Natural killer cell (primary cell): Measurements from ENCODE around the gene KCNK1. TPM values are rescaled to one million over a fixed set of nuclear protein-coding genes. Genes with fewer than 3 reads are reported as not detected.

Experiments used
- ATAC-seq, 3 donors: fragments of 150-1000 bp in 2 of 3; fragments of 200-7000 bp in 1 of 3; cut with Tn5 transposase; 1 replicate in 1 of 3; 2 replicates in 2 of 3; pipeline ENCODE4 v1.10.0; 2021; ENCODE audit warnings: mild to moderate bottlenecking in 2 of 3, moderate library complexity in 2 of 3
- DNase-seq, 2 donors: peaks; one replicate each; pipeline versions ENCODE4 v3.0.0 to v3.0.0-alpha.2; 2013 to 2021; ENCODE audit warnings: mixed read lengths in 1 of 2
- H3K27ac ChIP-seq: one replicate; pipeline ENCODE4 v1.5.1; 2013; ENCODE audit warnings: mild to moderate bottlenecking, low read length
- H3K27me3 ChIP-seq: one replicate; pipeline ENCODE4 v1.6.1; 2013; ENCODE audit warnings: low read length; ENCODE audit not compliant: control insufficient read depth, insufficient read depth
- H3K36me3 ChIP-seq: one replicate; pipeline ENCODE4 v1.6.1; 2013; ENCODE audit warnings: low read length; ENCODE audit not compliant: control insufficient read depth, insufficient read depth
- H3K4me1 ChIP-seq: one replicate; pipeline ENCODE4 v1.6.1; 2013; ENCODE audit warnings: low read length; ENCODE audit not compliant: control insufficient read depth, insufficient read depth
- H3K4me3 ChIP-seq: one replicate; pipeline ENCODE4 v1.5.1; 2013; ENCODE audit warnings: low read length
- H3K9me3 ChIP-seq: one replicate; pipeline ENCODE4 v1.6.1; 2013; ENCODE audit warnings: low read length; ENCODE audit not compliant: control insufficient read depth, insufficient read depth
- H3K27ac Mint-ChIP-seq, 2 donors: one replicate each; pipeline ENCODE4 v1.8.0; 2022; ENCODE audit warnings: mild to moderate bottlenecking in 2 of 2, mixed read lengths in 2 of 2, moderate library complexity in 1 of 2
- H3K27me3 Mint-ChIP-seq, 2 donors: one replicate each; pipeline ENCODE4 v1.8.0; 2022; ENCODE audit warnings: low read depth in 2 of 2, mixed read lengths in 2 of 2
- H3K36me3 Mint-ChIP-seq: one replicate; pipeline ENCODE4 v1.8.0; 2022; ENCODE audit warnings: mixed read lengths
- H3K4me1 Mint-ChIP-seq, 2 donors: one replicate each; pipeline ENCODE4 v1.8.0; 2022; ENCODE audit warnings: mixed read lengths in 2 of 2
- H3K4me3 Mint-ChIP-seq: one replicate; pipeline ENCODE4 v1.8.0; 2022; ENCODE audit warnings: mild to moderate bottlenecking, moderate library complexity, mixed read lengths
- H3K9me3 Mint-ChIP-seq, 2 donors: one replicate each; pipeline ENCODE4 v1.8.0; 2022; ENCODE audit warnings: mixed read lengths in 2 of 2
- CTCF ChIP-seq: fragments of 200-600 bp; IDR thresholded peaks from one replicate; pipeline ENCODE4 v1.8.0; 2022; ENCODE audit warnings: antibody characterized with exemption
- WGBS: methylation state at CpG from one replicate; pipeline ENCODE4 v1.1.7; 2013; ENCODE audit warnings: missing lambda C conversion rate; ENCODE audit not compliant: insufficient coverage; 5-methylcytosine and 5-hydroxymethylcytosine counted together
- intact Hi-C: fragments of 100-400 bp; cut with micrococcal nuclease; formaldehyde crosslinking; loops from one replicate; pipeline ENCODE4 v1.14.2; 2022
- total RNA-seq, 4 donors: library from RNA; stranded (reverse); fragments of 120-200 nt in 1 of 4; gene quantifications; one replicate each; pipeline versions ENCODE4 v1.2.3 to v1.2.4, GENCODE V29; 2013 to 2022

Gene KCNK1
- total RNA-seq, 3 donors from 2014 or later (not counting 1 experiment from before 2014, with no cell fraction given): 0.16 TPM; not detected in 2

GRCh38 chr1:233704898-233705723 lies 91.2 kb downstream of the KCNK1 start:
- H3K4me1 ChIP-seq: no peaks in the 10 kb centered on the region
- WGBS: 100% methylated on average over 1 of the region's 3 CpGs
- Mint-ChIP-seq H3K9me3 (no peaks in the 10 kb centered on the region), H3K36me3 (no peaks in the 10 kb centered on the region), H3K4me1 (no peaks in the 10 kb centered on the region), H3K27me3 (no peaks in the 10 kb centered on the region), H3K4me3 (no peak overlapping the region), H3K27ac (no peak overlapping the region)
- no peaks in the 10 kb centered on the region for H3K36me3 ChIP-seq
- no peaks in the 10 kb centered on the region for H3K9me3 ChIP-seq
- TF ChIP-seq CTCF: no peak
- no peak overlapping the region for H3K27ac ChIP-seq
- H3K4me3 ChIP-seq: no peak overlapping the region
- ATAC-seq: no peak
- H3K27me3 ChIP-seq: no peaks in the 10 kb centered on the region
- intact Hi-C loops: no loop called here
- no peak for DNase-seq

- intact Hi-C loops: no loop called here
- Histone ChIP-seq H3K4me1 (no peaks in the 10 kb centered on the region), H3K36me3 (no peaks in the 10 kb centered on the region), H3K27ac (no peak overlapping the region), H3K4me3 (no peak overlapping the region), H3K27me3 (no peaks in the 10 kb centered on the region), H3K9me3 (no peaks in the 10 kb centered on the region)
- Mint-ChIP-seq H3K27me3 (no peaks in the 10 kb centered on the region), H3K27ac (no peak overlapping the region), H3K9me3 (no peaks in the 10 kb centered on the region), H3K4me1 (no peaks in the 10 kb centered on the region), H3K36me3 (no peaks in the 10 kb centered on the region), H3K4me3 (no peak overlapping the region)
- 82% methylated on average over 3 of the region's 4 CpGs for WGBS
- ATAC-seq: no peak
- no peak for TF ChIP-seq CTCF
- DNase-seq: no peak
Observed at GRCh38 chr1:233707153-233707879, 93.4 kb downstream of the KCNK1 start.

- Mint-ChIP-seq H3K9me3 (no peaks in the 10 kb centered on the region), H3K4me1 (no peaks in the 10 kb centered on the region), H3K4me3 (no peak overlapping the region), H3K27ac (no peak overlapping the region), H3K36me3 (no peaks in the 10 kb centered on the region), H3K27me3 (no peaks in the 10 kb centered on the region)
- no peaks in the 10 kb centered on the region for H3K9me3 ChIP-seq
- no peaks in the 10 kb centered on the region for H3K36me3 ChIP-seq
- H3K4me1 ChIP-seq: no peaks in the 10 kb centered on the region
- no peak for ATAC-seq
- intact Hi-C loops: no loop called here
- DNase-seq: no peak
- H3K27ac ChIP-seq: no peak overlapping the region
- H3K27me3 ChIP-seq: no peaks in the 10 kb centered on the region
- no peak overlapping the region for H3K4me3 ChIP-seq
- TF ChIP-seq CTCF: no peak
- 70% methylated on average over 6 of the region's 6 CpGs for WGBS
Observed at GRCh38 chr1:233707880-233708815, 94.2 kb downstream of the KCNK1 start.
